ENCODE data around the gene U2AF1L4.

Gene U2AF1L4

GRCh38 chr19:35741203-35741515, 4.1 kb downstream of the U2AF1L4 start:
- no peaks in the 10 kb centered on the region for H3K9me3 ChIP-seq (ENCODE audit: control insufficient read depth, low read length)
- peaks cover 4% of the 10 kb centered on the region for H3K36me3 ChIP-seq (ENCODE audit: control insufficient read depth, insufficient read depth, low read length)
- H3K4me1 ChIP-seq (ENCODE audit: control insufficient read depth, insufficient read depth, low read length), result peaks cover 23% of the 10 kb centered on the region
- peak overlapping the region; percentile 52 for H3K9ac ChIP-seq (ENCODE audit: low read length)
- peak overlapping the region; percentile 69 for H3K4me3 ChIP-seq (ENCODE audit: low read length)
- no peaks in the 10 kb centered on the region for H3K27me3 ChIP-seq (ENCODE audit: control insufficient read depth, insufficient read depth, low read length)

GRCh38 chr19:35740423-35741202, 4.6 kb downstream of the U2AF1L4 start:
- peak overlapping the region; percentile 69 for H3K4me3 ChIP-seq (ENCODE audit: low read length)
- peaks cover 18% of the 10 kb centered on the region for H3K4me1 ChIP-seq (ENCODE audit: control insufficient read depth, insufficient read depth, low read length)
- no peaks in the 10 kb centered on the region for H3K27me3 ChIP-seq (ENCODE audit: control insufficient read depth, insufficient read depth, low read length)
- H3K9me3 ChIP-seq (ENCODE audit: control insufficient read depth, low read length), result no peaks in the 10 kb centered on the region
- H3K36me3 ChIP-seq (ENCODE audit: control insufficient read depth, insufficient read depth, low read length), result peaks cover 4% of the 10 kb centered on the region
- peak overlapping the region; percentile 52 for H3K9ac ChIP-seq (ENCODE audit: low read length)

GRCh38 chr19:35740108-35740422, 5.2 kb downstream of the U2AF1L4 start:
- H3K4me1 ChIP-seq (ENCODE audit: control insufficient read depth, insufficient read depth, low read length), result peaks cover 18% of the 10 kb centered on the region
- no peaks in the 10 kb centered on the region for H3K27me3 ChIP-seq (ENCODE audit: control insufficient read depth, insufficient read depth, low read length)
- no peak overlapping the region for H3K9ac ChIP-seq (ENCODE audit: low read length)
- H3K4me3 ChIP-seq (ENCODE audit: low read length), result peak overlapping the region; percentile 69
- peaks cover 4% of the 10 kb centered on the region for H3K36me3 ChIP-seq (ENCODE audit: control insufficient read depth, insufficient read depth, low read length)
- no peaks in the 10 kb centered on the region for H3K9me3 ChIP-seq (ENCODE audit: control insufficient read depth, low read length)

GRCh38 chr19:35739275-35740107, 5.7 kb downstream of the U2AF1L4 start:
- Histone ChIP-seq H3K9ac (ENCODE audit: low read length) (no peak overlapping the region), H3K27me3 (ENCODE audit: control insufficient read depth, insufficient read depth, low read length) (no peaks in the 10 kb centered on the region), H3K4me1 (ENCODE audit: control insufficient read depth, insufficient read depth, low read length) (peaks cover 17% of the 10 kb centered on the region), H3K4me3 (ENCODE audit: low read length) (peak overlapping the region; percentile 69), H3K9me3 (ENCODE audit: control insufficient read depth, low read length) (no peaks in the 10 kb centered on the region), H3K36me3 (ENCODE audit: control insufficient read depth, insufficient read depth, low read length) (peaks cover 4% of the 10 kb centered on the region)

DNA sequence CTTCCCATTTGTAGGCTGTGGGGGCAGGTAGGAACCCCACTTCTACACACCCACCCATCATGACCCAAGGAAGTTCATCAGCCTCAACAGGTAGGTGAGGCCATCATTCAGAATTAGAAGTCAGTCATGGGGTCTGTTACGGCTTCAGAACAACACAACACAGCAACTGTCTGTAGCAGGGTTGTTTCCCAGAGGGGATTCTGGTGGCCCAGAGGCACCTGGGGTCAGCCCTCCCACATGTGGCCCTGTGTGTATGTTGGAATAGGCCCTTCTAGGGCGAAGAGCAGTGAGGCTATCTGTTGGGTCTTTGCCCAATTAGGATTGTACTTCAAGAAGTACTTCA, 6.4 kb downstream of the U2AF1L4 start:
- H3K36me3 ChIP-seq (ENCODE audit: control insufficient read depth, insufficient read depth, low read length), result peaks cover 6% of the 10 kb centered on the region

DNA sequence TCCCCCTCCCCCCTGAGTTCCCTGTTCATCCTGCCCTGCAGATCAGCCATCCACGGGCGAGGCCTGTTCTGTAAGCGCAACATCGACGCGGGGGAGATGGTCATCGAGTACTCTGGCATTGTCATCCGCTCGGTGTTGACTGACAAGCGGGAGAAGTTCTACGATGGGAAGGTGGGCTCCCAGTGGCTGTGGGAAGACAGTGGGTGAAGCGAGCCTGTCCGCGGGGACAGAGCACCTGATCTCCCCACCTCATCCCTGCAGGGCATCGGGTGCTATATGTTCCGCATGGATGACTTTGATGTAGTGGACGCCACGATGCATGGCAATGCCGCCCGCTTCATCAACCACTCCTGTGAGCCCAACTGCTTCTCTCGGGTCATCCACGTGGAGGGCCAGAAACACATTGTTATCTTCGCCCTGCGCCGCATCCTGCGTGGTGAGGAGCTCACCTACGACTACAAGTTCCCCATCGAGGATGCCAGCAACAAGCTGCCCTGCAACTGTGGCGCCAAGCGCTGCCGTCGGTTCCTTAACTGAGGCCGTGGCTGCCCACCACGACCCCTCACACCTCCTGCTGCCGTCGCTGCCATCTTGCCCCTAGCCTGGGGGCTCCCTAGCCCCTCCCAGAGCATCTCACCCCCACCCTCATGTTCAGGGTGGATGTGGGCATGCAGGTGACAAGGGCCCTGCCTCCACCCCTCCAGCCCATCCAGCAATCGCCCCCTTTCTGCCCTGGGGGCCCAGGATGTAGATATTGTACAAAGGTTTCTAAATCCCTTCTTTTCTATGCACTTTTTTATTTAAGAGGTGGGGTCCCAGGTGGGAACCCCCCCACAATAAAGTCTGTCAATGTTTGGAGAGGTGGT, 7.0 kb downstream of the U2AF1L4 start:
- no peaks in the 10 kb centered on the region for H3K9me3 ChIP-seq (ENCODE audit: control insufficient read depth, low read length)
- peaks cover 10% of the 10 kb centered on the region for H3K36me3 ChIP-seq (ENCODE audit: control insufficient read depth, insufficient read depth, low read length)
- H3K9ac ChIP-seq (ENCODE audit: low read length), result no peak overlapping the region
- H3K27me3 ChIP-seq (ENCODE audit: control insufficient read depth, insufficient read depth, low read length), result no peaks in the 10 kb centered on the region
- H3K4me3 ChIP-seq (ENCODE audit: low read length), result no peak overlapping the region
- peaks cover 8% of the 10 kb centered on the region for H3K4me1 ChIP-seq (ENCODE audit: control insufficient read depth, insufficient read depth, low read length)

More for the DNA sequence above, 6.4 kb downstream of the U2AF1L4 start:
- no peaks in the 10 kb centered on the region for H3K27me3 ChIP-seq (ENCODE audit: control insufficient read depth, insufficient read depth, low read length)
- no peak overlapping the region for H3K4me3 ChIP-seq (ENCODE audit: low read length)
- H3K9me3 ChIP-seq (ENCODE audit: control insufficient read depth, low read length), result no peaks in the 10 kb centered on the region
- H3K9ac ChIP-seq (ENCODE audit: low read length), result no peak overlapping the region
- H3K4me1 ChIP-seq (ENCODE audit: control insufficient read depth, insufficient read depth, low read length), result peaks cover 11% of the 10 kb centered on the region

- no peak overlapping the region for H3K9ac ChIP-seq (ENCODE audit: low read length)
- peaks cover 10% of the 10 kb centered on the region for H3K36me3 ChIP-seq (ENCODE audit: control insufficient read depth, insufficient read depth, low read length)
- no peaks in the 10 kb centered on the region for H3K9me3 ChIP-seq (ENCODE audit: control insufficient read depth, low read length)
- peaks cover 8% of the 10 kb centered on the region for H3K4me1 ChIP-seq (ENCODE audit: control insufficient read depth, insufficient read depth, low read length)
- no peaks in the 10 kb centered on the region for H3K27me3 ChIP-seq (ENCODE audit: control insufficient read depth, insufficient read depth, low read length)
- no peak overlapping the region for H3K4me3 ChIP-seq (ENCODE audit: low read length)
These were observed 8.0 kb downstream of the U2AF1L4 start for GRCh38 chr19:35736913-35737886.

DNA sequence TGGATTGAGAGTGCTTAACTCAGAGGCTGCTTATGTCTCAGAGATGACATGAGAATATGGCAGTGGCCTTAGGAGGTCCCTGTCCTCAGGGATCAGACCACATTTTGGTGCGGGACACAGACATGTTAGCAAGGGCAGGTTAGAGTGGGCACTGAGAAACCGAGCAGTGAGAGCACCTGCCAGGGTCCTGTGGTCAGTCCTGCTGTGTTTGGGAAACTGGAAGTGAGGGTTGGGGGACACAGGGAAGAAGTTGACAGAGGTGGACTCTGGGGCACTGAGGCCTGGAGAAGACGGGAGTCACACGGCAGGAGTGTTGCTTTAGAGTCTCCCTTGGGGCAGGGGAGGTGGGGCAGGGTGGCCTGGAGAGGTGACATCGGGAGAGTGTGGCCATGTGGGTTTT, 10.3 kb downstream of the U2AF1L4 start:
- Histone ChIP-seq H3K4me3 (ENCODE audit: low read length) (no peak overlapping the region), H3K9me3 (ENCODE audit: control insufficient read depth, low read length) (no peaks in the 10 kb centered on the region), H3K4me1 (ENCODE audit: control insufficient read depth, insufficient read depth, low read length) (peaks cover 14% of the 10 kb centered on the region), H3K9ac (ENCODE audit: low read length) (no peak overlapping the region), H3K27me3 (ENCODE audit: control insufficient read depth, insufficient read depth, low read length) (no peaks in the 10 kb centered on the region), H3K36me3 (ENCODE audit: control insufficient read depth, insufficient read depth, low read length) (peaks cover 16% of the 10 kb centered on the region)

DNA sequence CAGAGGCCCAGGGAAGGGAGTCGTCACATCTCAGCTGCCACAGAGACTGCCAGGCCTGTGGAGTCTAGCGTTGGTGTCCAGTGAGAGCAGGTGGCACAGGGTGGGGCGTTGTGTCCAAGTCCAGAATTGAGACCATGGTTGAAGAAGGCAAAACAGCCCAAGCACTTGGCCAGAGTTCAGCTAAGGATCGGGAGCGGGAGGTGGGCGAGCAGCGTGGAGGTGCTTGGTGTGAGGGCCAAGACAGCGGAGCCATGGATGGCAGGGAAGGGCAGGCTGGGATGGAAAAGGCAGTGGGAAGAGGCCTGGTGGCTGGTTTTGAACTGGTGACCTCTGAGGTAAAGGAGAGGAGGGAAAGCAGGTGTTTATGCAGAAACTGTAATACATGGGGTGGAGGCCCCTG, 10.9 kb downstream of the U2AF1L4 start:
- no peak overlapping the region for H3K9ac ChIP-seq (ENCODE audit: low read length)
- H3K36me3 ChIP-seq (ENCODE audit: control insufficient read depth, insufficient read depth, low read length), result peaks cover 21% of the 10 kb centered on the region
- H3K4me1 ChIP-seq (ENCODE audit: control insufficient read depth, insufficient read depth, low read length), result peaks cover 9% of the 10 kb centered on the region
- no peaks in the 10 kb centered on the region for H3K9me3 ChIP-seq (ENCODE audit: control insufficient read depth, low read length)
- H3K4me3 ChIP-seq (ENCODE audit: low read length), result no peak overlapping the region
- H3K27me3 ChIP-seq (ENCODE audit: control insufficient read depth, insufficient read depth, low read length), result no peaks in the 10 kb centered on the region

- no peaks in the 10 kb centered on the region for H3K9me3 ChIP-seq (ENCODE audit: control insufficient read depth, low read length)
- no peaks in the 10 kb centered on the region for H3K27me3 ChIP-seq (ENCODE audit: control insufficient read depth, insufficient read depth, low read length)
- H3K36me3 ChIP-seq (ENCODE audit: control insufficient read depth, insufficient read depth, low read length), result peaks cover 24% of the 10 kb centered on the region
- no peak overlapping the region for H3K9ac ChIP-seq (ENCODE audit: low read length)
- no peak overlapping the region for H3K4me3 ChIP-seq (ENCODE audit: low read length)
- H3K4me1 ChIP-seq (ENCODE audit: control insufficient read depth, insufficient read depth, low read length), result peaks cover 9% of the 10 kb centered on the region
These were observed 11.8 kb downstream of the U2AF1L4 start for GRCh38 chr19:35733180-35734125.

All from mucosa of stomach (tissue), 1 donor.